ENCODE results near the gene MECR. TPM values are rescaled to one million over a fixed set of nuclear protein-coding genes. Genes with fewer than 3 reads are reported as not detected.
"Not testable (repeated sequence)": the region's sequence is repeated elsewhere in the genome, so short reads cannot be mapped to it uniquely, and the experiment has no call there.

The MECR gene
- total RNA-seq, 2 experiments from 2014 or later, result 34.7 to 37.2 TPM

DNA sequence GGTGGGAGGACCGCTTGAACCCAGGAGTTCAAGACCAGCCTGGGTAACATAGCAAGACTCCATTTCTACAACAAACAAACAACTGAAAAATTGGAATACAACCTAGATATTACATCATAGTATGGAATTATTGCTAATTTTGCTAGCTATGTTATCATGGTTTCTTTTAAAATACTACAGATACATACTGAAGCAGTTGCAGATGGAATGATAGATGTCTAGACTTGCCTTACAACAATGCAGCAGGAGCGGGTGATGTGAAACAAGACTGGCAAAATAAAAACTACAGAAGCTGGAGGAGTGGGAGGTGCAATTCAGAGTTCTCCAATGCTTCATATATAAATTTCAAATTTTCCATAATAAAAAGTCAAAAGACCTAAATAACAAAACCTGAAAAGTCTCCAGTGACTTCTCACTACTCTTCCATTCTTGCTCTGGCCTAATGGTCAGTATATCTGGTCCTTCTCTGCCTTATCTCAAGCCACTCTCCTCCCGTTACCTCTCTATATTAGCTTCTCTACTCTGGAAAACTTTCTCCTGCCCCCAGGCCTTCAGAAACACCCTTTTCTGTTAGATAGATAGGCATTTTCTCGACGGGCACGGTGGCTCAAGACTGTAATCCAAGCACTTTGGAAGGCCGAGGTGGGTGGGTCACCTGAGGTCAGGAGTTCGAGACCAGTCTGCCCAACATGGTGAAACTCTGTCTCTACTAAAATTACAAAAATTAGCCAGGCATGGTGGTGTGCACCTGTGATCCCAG is 78.5 kb downstream of the MECR start:
- peaks cover 81% of the 10 kb centered on the region for H3K36me3 Mint-ChIP-seq
- H3K27ac Mint-ChIP-seq, result no peak overlapping the region
- CTCF ChIA-PET, result no interaction called here

DNA sequence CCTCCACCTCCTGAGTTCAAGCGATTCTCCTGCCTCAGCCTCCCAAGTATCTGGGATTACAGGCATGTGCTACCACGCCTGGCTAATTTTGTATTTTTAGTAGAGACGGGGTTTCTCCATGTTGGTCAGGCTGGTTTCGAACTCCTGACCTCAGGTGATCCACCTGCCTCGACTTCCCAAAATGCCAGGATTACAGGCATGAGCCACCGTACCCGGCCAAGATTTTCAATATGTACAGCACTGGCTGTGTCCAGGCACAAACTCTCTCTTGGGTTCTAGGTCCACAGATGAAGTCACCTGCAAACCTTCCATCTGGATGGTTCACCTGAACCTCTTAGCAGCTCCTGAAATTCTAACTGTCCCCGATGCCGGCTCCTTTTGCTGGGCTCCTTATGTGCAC is 80.4 kb downstream of the MECR start:
- H3K27me3 Mint-ChIP-seq; H3K4me3 Mint-ChIP-seq; H3K9me3 Mint-ChIP-seq; DNase-seq; H3K27ac Mint-ChIP-seq; CTCF ChIA-PET; POLR2A ChIA-PET; intact Hi-C loops (cut with micrococcal nuclease); H3K4me1 Mint-ChIP-seq (ENCODE audit: low read depth): not testable (repeated sequence)
- peaks cover 86% of the 10 kb centered on the region for H3K36me3 Mint-ChIP-seq

More for the DNA sequence above, 78.5 kb downstream of the MECR start:
- POLR2A ChIA-PET, result no interaction called here
- DNase-seq, result no peak
- no peaks in the 10 kb centered on the region for H3K27me3 Mint-ChIP-seq
- no peaks in the 10 kb centered on the region for H3K4me1 Mint-ChIP-seq (ENCODE audit: low read depth)
- no peaks in the 10 kb centered on the region for H3K9me3 Mint-ChIP-seq
- no peak overlapping the region for H3K4me3 Mint-ChIP-seq
- intact Hi-C loops (cut with micrococcal nuclease), result no loop called here

DNA sequence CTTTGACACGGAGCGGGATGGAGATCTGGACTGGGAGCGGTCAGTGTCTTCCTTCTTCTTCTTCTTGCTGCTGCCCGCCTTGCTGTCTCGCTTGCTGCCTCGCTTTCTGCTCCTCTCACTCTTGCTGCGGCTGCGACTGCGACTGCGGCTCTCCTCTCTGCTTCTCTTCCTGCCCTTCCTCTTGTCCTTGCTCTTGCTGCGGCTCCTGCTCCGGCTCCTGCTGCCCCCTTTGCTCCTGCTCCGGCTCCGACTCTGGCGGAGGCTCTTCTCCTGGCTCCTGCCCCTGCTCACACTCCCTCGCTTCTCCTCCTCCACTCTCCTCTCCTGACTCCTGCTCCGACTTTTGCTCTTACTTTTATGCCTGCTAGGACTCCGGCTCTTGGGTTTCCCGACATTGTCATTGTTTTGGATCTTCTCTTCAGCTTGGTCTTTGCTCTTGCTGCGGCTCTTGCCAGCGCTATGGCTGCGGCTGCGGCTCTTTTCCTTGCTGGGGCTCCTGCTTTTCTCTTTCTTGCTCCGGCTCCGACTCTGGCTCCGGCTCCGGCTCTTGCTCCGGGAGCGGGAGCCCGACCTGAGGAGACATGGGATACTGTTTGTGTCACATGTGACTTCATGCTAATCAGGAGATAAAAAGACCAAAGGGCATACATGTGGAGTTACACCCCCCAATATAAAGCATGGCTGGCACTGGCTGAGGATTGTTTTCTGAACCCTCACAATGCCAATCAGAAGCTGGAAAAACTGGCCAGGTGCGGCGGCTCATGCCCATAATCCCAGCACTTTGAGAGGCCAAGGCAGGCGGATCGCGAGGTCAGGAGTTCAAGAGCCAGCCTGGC is 81.9 kb downstream of the MECR start:
- ChIA-PET CTCF (no interaction called here), POLR2A (no interaction called here)
- H3K9me3 Mint-ChIP-seq, result peaks cover 5% of the 10 kb centered on the region
- intact Hi-C loops (cut with micrococcal nuclease), result no loop called here
- no peak overlapping the region for H3K4me3 Mint-ChIP-seq
- H3K27me3 Mint-ChIP-seq, result no peaks in the 10 kb centered on the region
- H3K4me1 Mint-ChIP-seq (ENCODE audit: low read depth), result no peaks in the 10 kb centered on the region
- no peak for DNase-seq
- no peak overlapping the region for H3K27ac Mint-ChIP-seq
- H3K36me3 Mint-ChIP-seq, result peaks cover 76% of the 10 kb centered on the region

DNA sequence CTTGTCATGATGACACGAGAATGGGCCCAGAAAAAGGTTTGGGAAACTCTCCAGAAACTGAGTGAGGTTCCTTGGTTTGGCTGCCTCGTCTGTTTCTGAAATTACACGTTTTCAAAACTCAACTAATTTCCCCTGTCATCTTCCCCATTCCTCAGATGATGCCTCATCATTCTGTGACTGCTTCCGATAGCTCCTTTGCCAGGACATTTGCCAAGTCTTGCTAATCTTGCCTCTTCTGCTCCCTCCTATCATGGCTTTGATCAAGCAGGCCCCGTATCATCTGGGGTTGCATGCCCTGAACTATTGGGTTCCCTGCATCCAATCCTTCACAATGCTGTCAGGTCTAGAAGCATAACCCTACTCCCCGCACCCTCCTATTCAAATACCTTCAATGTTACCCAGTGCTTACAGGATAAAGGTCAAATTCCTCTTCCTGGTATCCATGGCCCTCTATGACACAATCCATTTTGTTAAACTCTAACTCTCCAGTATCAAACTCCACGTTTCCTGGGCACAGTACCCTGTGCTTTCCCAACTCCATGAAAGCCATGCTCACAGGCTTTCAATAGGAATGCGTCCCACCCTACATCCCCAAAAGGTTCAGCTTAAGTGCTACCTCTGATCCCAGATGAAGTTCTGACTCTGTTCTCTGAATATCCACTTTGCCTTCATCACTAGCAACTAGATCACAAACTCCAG is 84.8 kb downstream of the MECR start:
- Mint-ChIP-seq H3K27ac (no peak overlapping the region), H3K9me3 (peaks cover 5% of the 10 kb centered on the region), H3K36me3 (peaks cover 57% of the 10 kb centered on the region), H3K4me3 (no peak overlapping the region), H3K27me3 (no peaks in the 10 kb centered on the region), H3K4me1 (ENCODE audit: low read depth) (no peaks in the 10 kb centered on the region)
- no peak for DNase-seq
- ChIA-PET POLR2A (no interaction called here), CTCF (no interaction called here)
- intact Hi-C loops (cut with micrococcal nuclease), result no loop called here

DNA sequence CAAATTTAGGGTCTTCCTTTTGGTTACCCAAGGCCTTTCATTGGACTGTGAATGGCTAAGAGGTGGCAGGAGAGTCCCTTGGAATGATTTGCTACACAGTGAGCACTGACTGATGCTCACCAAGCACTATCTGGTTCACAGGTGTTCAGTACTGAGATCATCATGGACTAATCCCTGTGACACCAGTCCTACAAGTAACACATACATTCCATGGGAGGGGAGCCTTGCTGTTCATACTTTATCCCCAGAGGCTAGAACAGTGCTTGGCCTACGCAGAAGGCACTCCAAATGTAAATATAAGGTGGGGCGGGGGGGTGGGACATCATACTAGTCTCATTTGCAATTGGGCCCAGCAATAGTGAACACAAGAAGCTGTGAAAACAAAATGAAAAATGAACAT is 86.6 kb downstream of the MECR start:
- ChIA-PET CTCF (no interaction called here), POLR2A (no interaction called here)
- H3K4me3 Mint-ChIP-seq, result no peak overlapping the region
- no peaks in the 10 kb centered on the region for H3K27me3 Mint-ChIP-seq
- intact Hi-C loops (cut with micrococcal nuclease), result no loop called here
- no peak for DNase-seq
- H3K36me3 Mint-ChIP-seq, result peaks cover 41% of the 10 kb centered on the region
- peaks cover 5% of the 10 kb centered on the region for H3K9me3 Mint-ChIP-seq
- H3K4me1 Mint-ChIP-seq (ENCODE audit: low read depth), result no peaks in the 10 kb centered on the region
- no peak overlapping the region for H3K27ac Mint-ChIP-seq

DNA sequence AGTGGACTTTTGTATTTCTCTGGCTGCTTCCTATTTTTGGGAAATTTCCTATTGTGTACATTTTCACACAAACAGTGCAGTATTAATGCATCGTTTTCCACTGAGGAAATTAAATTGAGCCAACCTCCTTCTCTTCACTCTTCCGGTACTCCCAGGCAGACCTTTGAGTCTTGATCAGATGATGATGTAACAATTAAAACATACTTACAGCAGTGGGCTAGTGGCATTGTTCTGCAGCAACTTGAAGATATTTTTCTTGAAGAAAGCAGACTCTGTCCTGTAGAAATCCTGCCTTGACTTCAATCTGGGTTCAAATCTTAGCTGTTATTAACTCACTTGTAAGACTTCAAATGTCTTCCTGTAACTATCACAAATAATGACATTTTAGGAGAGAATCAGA is 88.0 kb downstream of the MECR start:
- Mint-ChIP-seq H3K4me1 (ENCODE audit: low read depth) (no peaks in the 10 kb centered on the region), H3K4me3 (no peak overlapping the region), H3K9me3 (peaks cover 5% of the 10 kb centered on the region), H3K36me3 (peaks cover 26% of the 10 kb centered on the region), H3K27me3 (no peaks in the 10 kb centered on the region), H3K27ac (no peak overlapping the region)
- DNase-seq, result no peak
- intact Hi-C loops (cut with micrococcal nuclease), result no loop called here
- POLR2A ChIA-PET, result no interaction called here
- CTCF ChIA-PET, result interaction anchor here (1.2 kb wide), 1 partner anchor 60 kb away, joined by 3 read pairs; no protein-coding TSS in a partner anchor

Other genes starting within 250 kb of the MECR start
- gene TMEM200B, start 107.0 kb downstream of the MECR start, total RNA-seq, result 1 to 10 TPM; 1.5 to 2.1 TPM
- gene SRSF4, start 49.0 kb downstream of the MECR start, total RNA-seq, result 100 to 1,000 TPM; 133 to 136 TPM
- under 1 TPM; 0.17 to 0.85 TPM for gene PTPRU, start 5.6 kb upstream of the MECR start, total RNA-seq

Data from activated CD4-positive, alpha-beta memory T cell treated with anti-CD3 and anti-CD28 coated beads for 36 hours (primary cell).